CD1c-positive myeloid dendritic cell (primary cell): ENCODE results near the gene MZF1.
"Not testable (repeated sequence)": the region's sequence is repeated elsewhere in the genome, so short reads cannot be mapped to it uniquely, and the experiment has no call there.

Experiments used
- DNase-seq: peaks from one replicate; pipeline ENCODE4 v3.0.0-alpha.2; 2016; ENCODE audit errors: extremely low spot score

Gene MZF1

DNA sequence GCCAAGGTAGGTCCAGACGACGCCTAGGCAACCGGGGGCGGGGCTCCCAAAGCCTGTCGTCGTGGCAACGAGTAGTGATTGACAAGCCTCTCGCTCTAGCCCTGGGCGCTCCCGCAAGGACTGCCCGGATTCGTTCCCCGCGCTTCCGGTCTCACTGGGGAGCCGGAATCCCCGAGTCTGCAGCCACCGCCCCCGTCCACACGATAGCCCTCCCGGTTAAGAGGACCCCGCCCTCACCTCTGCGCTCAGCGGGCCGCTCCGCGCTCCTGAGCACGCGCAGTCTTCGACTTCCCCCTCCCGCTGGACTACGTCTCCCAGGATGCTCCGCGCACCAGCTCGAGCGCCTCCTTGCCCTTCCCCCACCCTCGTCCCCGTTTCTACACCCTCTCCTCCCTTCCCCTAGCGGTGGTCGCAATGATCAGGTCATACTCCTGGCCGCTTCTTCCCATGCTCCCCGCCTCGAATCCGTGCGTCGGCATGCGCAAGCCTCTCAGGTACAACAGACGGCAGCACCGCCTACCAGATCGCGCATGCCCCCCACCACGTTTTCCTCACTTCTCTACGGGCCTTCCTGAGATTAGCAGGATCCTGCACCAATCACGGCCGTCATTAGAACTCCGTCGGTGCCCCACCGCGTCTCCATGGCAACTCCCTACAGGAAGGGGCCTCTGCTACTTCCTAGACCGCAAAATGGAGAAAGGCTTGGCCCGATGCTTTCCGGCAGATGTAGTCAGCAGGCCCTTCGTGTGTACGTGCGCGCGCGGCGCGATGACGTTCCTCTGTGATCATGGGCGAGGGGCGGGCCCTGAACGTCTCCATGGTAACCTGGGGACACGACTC lies at the start of gene MZF1:
TSS of gene MZF1 (minus strand) at position 518 of the 840 bp plus-strand sequence. CDS start 1,946 bp downstream, outside the sequence.
- peak; percentile 100 for DNase-seq

DNA sequence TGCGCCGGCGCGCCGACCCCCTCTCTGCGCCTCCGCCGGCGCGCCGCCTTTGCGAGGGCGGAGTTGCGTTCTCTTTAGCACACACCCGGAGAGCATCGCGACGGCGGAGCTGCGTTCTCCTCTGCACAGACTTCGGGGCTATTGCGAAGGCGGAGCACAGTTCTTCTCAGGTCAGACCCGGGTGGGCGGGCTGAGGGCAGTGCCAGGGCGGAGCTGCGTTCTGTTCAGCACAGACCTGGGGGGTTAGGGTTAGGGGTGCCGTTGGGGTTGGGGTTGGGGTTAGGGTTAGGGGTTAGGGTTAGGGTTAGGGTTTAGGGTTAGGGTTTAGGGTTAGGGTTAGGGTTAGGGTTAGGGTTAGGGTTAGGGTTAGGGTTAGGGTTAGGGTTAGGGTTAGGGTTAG lies 34.1 kb upstream of the MZF1 start:
- not testable (repeated sequence) for DNase-seq

DNA sequence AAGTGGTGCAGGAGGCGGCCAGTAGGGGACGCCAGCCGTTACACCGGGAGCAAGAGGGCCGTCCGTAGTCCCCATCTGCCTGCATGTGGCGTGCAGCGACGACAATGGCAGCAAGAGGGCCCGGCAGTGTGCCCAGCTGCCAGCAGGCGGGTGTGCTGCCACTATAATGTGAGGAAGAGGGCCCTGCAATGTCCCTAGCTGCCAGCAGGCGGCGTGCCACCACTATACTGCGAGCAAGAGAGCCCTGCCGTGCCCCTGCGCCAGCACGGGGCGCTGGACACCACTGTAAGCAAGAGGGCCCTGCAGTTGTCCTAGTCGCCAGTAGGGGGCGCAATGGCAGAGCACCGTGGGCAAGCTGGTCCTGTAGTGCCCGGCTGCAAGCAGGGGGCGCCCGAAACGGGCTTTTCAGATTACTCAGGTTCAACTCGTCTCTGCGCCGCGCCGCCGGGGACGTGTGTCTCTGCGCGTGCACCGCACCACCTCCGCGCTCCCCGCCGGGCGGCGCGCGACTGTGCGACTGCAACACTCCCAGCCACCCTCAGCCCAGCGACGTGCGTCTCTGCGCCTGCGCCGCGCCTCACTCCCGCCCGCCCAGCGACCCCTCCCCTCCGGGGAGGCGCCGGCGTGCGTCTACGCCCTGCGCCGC lies 33.2 kb upstream of the MZF1 start:
- DNase-seq: not testable (repeated sequence)

DNA sequence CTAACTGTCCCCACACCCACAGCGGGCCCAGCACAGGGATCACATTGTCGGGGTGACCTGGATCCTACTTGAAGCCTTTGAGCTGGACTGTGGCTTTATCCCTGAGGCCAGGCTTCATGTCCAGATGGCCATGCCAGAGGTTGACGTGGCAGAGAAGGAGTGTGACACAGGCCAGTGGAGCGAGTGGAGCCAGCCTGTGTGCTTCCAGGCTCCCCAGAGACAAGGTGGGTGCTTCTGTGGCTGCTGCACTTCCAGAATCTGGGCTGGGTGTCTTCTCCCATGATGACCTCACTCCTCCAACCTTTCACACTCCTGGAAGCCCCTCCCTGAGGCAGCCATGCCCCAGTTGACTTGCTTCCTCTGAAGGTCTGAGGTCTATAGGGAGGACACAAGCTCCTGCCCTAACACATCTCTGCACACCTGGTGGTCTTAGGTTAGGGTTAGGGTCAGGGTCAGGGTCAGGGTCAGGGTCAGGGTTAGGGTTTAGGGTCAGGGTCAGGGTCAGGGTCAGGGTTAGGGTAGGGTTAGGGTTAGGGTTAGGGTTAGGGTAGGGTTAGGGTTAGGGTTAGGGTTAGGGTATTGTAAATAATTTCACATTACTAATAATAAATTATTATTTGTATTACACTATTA lies 13.1 kb upstream of the MZF1 start:
- no peak for DNase-seq

DNA sequence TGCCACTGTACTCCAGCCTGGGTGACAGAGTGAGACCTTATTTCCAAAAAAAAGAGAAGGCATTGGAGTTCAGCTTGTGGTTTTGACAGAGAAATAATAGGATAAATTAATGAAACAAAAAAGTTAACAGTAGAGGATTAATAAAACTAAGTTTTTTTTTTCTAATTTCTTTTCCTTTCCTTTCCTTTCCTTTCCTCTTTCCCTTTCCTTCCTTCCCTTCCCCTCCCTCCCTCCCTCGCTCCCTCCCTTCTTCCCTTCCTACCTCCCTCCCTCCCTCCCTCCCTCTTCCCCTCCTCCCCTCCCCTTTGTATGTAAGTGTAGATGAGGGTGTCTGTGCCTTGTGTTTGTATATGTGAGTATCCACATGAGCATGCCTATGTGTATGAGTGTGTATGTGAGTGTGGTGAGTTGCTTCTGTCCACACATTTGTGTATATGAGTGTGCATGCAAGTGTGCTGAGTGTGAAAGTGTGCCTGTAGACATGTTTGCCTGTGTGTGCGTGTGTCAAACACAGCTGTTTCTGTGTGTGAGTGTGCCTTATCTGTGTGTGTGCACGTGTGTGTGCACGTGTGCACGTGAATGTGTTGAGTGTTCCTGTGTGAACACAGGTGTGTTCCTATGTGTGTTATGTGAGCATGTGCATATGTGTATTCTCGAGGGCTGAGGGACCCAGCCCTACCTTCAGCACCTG lies 12.5 kb upstream of the MZF1 start:
- DNase-seq: no peak

DNA sequence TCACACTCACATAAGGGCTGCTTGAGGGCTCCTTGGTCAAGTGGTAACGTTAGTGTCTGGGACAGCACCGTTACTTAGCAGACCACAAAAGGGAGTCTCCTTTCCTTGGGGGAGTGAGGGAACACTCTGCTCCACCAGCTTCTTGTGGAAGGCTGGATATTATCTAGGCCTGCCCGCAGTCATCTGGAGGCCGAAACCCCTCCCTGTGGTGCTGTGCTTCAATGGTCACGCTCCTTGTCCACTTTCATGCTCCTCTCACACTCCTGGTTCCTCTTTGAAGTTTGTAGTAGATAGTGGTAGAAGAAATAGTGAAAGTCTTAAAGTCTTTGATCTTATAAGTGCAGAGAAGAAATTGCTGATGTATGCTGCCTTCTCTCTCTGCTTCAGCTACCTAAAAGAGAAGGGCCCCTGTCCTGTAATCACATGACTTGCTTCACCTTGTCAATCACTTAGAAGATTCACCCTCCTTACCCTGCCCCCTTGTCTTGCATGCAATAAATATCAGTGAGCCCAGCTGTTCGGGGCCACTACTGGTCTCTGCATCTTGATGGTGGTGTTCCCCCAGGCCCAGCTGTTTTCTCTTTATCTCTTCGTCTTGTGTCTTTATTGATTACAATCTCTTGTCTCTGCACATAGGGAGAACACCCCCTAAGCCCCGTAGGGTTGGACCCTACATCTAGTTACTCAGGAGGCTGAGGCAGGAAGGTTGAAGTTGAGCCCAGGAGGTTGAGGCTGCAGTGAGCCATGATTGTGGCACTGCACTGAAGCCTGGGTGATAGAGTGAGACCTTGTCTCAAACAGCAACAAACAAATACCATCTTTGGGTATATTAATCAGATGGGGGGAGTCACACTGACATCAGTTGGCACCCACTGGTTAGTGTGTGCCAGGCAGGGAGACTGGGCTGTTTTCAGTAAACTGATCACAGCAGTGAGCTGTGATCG lies 11.6 kb upstream of the MZF1 start:
- DNase-seq: no peak

DNA sequence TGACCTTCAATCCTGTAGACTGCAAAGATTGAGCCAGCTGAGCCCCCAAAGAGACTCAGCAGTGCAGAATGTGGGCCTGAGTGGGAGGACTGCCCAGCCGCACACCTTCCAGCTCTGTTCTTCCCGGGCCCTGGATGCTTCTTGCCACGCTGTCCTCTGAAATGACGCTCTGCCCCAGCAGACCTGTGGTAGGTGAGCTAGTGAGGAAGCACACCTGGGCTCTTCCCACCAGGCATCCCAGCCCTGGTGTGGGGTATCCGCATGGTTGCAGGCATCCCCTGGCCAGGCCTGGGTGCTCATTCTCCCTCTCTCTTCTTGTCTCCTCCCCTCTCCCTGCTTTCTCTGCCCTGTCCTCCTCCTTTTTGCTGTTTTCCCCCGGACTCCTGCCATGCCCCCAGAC lies 9.8 kb upstream of the MZF1 start:
- DNase-seq: no peak

DNA sequence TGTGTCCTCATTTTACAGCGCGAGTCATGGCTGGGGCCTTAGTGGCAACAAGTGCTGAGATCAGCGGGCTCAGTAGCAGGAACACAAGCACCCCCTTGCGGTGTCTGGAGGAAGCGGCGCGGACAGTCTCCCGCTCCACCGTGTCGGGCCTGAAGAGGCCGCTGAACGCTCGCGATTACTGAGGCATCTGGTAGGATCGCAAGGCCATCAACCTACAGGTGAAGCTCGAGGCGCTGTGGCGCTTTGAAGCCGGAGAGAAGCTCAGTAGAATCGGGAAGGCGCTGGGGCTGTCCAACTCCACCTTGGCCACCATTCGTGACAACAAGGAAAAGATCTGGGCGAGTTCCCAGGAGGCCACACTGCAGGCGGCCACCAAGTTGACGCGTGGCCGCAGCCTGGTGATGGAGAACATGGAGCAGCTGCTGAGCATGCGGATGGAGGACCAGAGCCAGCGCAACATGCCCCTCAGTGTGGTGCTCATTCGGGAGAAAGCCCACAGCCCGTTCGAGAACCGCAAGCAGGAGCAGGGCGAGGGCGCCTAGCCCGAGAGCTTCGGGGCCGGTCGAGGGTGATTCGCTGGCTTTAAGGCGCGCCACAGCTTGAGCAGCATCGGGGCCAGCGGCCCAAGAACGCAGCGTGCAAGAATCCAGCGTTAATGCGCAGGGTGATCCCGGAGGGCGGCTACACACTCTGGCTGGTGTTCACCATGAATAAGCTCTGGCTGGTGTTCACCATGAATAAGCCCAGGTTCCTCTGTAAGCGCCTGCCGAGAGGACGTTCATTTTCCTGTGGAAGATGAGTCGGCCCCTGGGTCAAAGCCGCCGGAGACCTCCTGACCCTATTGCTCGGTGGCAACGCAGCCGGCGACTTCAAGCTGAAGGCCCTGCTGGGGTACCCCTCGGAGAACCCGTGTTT lies 8.3 kb upstream of the MZF1 start:
- peak; percentile 93 for DNase-seq

DNA sequence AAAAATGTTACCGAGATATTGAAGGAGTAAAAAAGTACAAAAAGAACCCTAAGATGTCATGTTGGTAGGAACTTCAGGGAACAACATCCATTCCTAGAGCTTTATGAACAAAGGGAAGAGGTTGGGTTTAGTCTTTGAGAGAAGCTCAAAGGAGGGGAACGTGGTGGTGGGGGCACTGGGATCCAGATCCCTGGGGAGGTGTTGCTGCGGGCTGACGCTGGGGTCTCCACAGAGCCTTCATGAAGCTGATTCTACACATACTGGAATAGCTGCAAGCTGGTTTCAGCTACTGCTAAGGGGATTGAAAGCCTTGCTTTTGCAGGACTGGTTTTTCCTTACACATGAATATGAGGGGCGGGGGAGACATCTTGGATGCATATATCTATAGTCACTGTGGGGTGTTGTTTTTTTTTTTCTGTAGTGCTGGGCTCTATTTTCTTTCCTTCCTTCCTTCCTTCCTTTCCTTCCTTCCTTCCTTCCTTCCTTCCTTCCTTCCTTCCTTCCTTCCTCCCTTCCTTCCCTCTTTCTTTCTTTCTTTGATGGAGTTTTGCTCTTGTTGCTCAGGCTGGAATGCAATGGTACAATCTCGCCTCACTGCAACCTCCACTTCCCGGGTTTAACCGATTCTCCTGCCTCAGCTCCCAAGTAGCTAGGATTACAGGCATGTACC lies 6.5 kb upstream of the MZF1 start:
- DNase-seq: no peak

DNA sequence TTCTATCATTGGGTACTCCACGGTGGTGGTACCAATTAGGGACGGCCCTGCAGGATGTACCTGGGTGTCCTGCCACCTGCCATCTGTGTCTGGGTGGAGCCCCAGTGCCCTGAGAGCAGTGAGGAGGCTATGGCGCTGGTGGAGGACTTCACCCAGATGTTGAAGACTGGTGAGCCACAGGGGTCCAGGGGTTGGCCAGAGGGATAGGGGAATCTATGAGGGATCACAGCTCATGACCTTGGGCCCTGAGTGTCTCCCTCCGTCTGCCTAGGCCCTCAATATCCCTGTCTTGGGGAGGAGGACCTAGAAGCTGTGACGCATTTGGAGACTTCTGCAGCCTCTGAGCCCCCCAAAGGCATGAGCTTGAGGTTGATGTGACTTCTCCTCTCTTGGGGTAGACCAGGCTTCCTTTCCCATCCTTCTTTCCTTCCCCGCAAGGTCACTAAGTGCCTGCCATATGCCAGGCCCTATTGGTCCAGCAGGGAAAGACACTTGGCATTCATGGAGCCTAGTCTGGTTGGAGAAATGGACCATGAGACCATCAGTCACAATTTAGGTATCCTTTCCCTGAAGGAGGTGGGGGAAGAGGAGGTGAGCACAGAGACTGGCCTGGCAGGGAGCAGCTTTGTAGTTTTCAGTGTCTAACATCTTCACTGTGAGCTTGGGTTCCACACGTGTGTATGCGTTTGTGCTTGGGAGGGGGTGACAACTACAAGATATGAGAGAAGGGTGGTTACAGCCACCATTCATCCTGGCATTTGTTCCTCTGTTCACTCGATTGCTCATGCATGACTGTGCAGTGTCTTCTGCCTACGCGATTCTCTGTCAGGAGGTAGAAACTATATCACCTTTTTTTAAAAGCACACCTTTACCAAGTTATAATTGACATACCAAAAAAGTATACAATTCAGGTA lies 5.1 kb upstream of the MZF1 start:
- DNase-seq: no peak

DNA sequence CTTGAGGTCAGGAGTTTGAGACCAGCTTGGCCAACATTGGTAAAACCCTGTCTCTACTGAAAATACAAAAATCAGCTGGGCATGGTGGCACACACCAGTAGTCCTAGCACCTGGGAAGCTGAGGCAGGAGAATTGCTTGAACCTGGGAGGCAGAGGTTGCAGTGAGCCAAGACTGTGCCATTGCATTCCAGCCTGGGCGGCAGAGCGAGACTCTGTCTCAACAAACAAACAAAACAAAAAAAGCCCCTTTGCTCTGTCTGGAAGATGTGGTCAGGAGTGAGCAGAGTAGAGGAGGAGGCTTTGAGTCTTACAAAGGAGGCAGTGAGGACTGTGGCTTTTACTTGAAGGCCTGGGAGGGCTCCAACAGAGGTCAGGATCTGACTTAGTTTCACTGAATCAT lies 4.4 kb upstream of the MZF1 start:
- not testable (repeated sequence) for DNase-seq

DNA sequence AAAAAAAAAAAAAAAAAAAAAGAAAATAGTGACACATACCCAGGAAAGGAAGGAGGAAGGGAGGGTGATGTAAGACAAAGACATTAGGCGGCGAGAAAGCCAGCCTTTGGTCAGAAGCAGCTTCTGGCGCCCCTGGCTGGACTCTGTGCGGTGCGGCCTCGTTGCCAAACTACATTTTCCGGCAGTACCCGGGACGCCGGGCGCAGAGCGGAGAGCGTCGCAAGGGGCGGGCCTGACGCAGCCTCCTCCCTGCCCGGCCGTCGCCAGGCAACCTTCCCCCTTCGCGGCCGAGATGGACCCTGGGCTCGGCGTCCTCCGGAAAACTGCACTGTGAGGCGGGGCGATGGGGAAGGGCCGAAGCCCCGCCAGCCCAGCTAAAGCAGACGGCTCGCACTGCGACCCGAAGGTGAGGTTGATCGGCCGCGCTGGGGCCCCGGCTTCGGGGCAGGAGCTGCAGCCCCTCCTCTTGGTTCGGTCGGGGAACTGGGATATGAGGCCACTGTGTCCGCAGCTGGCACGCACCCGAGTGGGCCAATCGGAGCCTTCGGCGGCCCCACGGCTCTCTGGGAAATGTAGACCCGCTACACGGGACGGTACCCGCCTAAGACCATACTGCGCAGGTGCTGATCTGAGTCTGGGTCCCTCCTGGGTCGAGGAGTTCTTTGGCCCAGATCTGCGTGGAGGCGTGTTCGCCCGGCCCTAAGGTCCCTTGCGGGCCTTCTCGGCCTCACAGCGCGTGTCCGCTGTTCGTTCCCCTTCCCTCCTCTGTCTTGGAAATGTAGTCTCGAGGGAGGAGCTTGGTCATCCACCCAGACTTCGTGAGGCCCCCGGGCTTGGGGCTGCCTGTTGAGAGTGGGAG lies 2.3 kb upstream of the MZF1 start:
- peak; percentile 95 for DNase-seq

DNA sequence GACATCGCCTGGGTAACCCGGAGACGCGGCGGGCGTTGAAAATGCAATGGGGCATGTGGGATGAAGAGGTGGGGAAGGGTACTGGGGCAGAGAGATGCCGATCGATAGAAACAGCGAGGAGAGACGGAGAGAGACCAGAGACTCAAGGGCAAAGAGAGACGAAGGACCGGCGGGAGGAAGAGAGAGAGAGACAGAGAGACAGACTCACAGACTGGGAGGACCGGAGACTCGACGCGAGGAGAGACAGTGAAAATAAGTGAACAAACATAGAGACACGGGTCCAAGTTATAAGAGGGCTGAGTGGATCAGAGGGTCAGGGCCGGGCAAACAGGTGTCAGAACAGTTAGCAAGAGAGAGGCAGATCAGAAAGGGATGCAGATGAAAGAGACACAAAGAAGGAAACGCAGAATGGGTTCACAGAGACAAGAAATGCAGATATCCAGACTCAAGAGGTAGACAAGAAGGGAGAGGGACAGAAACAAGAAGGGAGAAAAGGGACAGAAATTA lies 576 bp upstream of the MZF1 start:
- DNase-seq: no peak

DNA sequence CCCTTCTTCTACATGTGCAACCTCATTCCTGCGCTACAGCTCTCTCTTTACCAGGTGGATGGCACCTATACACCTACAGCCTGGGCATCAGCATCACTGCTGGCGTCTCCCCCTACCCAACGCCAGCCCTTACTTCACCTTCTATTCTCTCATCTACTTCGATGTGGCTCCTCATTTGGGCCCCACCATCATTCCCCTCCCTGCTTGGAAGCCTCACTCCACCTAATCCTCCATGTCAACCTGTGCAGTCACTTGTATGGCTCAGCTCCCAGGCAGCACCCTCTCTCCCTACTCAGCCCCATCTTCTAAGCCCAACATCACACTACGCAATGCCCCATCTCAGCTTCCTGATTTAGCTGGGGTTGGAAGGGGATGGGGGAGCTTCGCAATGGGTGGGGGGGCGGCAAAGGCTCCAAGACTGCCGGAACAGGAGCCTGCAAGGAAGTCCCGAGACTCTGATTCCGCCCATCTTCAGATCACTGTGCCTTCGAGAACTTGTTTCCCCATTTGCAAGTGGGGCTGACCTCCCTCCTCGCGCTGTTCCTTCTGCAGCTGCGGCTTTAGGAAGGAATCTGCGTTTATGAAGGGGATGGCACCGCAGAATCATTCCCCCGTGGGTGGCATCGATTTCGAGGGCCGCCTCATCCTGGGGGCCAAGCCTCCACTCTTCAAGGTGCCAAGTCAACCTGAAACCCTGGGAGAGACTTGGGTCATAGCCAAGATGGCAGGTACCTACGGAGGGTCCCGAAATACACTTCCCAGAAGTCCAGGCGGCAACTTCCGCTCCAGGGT lies 913 bp downstream of the MZF1 start:
- DNase-seq: peak; percentile 71

DNA sequence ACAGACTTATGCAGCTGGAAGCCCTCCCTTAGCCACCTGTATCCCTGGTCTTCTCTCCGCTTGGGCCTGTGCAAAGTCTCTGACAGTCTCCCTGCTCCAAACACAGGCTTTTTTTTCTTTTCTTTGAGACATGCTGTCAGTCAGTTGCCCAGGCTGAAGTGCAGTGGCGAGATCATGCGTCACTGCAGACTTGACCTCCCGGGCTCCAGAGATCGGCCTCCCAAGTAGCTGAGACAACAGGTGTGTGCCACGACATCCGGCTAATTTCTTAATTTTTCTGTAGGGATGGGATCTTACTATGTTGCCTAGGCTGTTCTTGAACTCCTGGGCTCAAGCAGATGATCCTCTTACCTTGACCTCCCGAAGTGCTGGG lies 1.6 kb downstream of the MZF1 start:
- no peak for DNase-seq

DNA sequence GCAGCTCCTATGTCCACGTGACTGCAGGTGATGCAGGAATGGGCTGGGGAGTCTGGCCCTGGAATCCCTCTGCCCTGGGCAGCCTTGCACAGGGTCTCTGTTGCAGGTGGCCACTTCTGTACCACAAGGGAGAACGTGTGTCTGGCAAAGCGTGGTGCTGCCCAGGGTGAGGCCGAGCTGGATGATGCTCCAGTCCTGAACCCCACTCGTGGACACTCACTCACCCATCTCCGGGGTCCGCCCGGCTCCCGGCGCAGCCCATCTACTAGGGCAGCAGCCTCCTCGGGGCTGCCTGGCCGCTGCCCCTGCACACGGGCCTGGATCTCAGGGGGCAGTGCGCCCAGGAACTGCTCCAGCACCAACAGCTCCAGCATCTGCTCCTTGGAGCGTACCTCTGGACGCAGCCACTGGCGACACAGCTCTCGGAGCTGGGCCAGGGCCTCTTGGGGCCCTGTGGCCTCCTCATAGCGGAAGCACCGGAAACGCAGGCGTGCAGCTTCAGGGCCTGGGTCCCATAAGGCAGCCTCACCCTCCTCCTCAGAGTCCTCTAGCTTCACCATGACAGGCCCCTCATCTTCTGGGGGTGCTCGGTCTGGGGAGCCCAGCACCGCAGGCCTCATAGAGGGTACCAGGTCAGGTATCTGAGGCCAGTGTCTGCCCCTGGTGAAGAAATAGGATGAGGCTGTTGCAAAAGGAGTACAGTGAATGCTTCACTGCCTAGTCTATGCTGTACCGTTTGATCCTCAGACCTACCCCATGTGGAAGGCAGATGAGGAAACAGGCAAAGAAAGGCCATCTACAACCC lies 2.2 kb downstream of the MZF1 start:
- DNase-seq: no peak
